Stimulated activated CD4-positive, alpha-beta T cell treated with anti-CD3 and anti-CD28 coated beads, Interleukin-1b, Interleukin-23, amount 100 ng/mL, for 1 hour (primary cell): ENCODE measurements around the gene ASF1A.

ENCODE experiments used
- DNase-seq, 2 donors: peaks; one replicate each; pipeline ENCODE4 v3.0.0-alpha.2; 2020; ENCODE audit warnings: low read depth in 2 of 2

Gene ASF1A

DNA sequence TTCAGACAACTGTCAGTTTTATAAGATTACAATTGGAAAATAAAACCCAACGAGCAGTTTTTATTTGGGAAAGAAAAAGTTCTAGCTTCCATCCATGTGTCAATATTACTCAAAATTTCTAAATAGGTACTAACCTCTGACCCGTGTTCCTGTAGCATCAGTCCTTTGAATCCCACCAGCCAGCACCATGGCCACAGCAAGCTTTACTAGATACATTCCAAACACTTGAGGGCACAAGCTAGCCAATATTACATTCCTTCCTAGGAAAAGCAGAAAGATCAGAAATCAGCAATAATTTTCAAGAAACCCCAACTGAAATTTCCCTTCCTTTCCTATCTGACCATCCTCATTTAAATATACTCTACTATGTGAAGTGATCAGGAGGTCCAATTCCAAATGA lies 19.2 kb downstream of the ASF1A start:
- no peak for DNase-seq

DNA sequence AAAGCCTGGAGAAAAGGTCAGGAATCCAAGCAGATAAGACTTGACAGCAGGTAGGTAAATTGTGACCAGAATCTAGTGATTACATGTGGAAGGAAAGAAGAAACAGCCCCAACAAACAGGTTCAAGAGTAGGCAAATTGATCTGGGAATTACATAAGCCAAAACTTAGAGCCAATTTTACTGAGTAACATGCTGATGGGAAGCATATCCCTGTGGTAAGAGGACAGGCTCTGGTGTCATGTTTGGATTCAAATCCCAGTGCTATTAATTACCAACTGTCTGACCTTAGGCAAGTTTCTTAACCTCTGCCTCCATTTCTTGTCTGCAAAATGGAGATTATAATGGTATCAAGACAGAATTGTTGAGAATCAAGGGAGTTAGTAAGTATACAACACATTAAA lies 20.6 kb downstream of the ASF1A start:
- DNase-seq = no peak

DNA sequence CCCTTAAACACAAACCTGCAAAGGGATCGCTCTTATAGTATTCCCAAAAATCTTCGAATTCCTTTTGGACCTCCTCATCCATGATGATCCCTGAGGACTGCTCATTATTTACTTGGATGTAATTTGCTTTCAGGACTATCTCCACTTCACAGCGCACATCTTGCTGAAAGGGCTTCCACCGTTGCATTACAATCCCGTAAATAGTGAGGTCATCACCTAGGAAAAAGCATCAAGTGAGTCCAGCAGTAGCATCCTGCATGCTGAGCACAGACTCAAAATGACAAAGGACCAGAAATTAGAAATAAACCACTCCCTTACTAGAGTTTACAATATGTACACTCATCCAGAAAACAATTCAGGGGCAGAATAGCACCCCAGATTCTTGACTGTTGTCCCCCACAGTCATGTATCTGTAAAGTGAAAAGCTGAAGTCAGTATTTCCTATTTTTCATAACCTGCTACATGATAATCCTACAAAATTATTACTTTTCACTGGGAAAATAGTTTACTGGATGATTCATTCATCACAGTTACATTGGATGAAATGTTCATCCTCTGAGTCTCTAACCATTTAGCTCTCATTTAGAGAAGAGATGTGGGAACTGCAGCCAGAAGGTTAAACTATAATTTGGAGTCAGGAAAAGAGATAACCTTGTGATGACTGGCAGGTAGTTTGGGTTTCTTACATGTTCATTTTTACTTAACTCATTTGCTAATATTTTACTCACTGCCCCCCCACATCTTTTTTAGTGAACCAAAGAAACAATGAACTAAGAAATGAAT lies 23.8 kb downstream of the ASF1A start:
- DNase-seq = no peak

DNA sequence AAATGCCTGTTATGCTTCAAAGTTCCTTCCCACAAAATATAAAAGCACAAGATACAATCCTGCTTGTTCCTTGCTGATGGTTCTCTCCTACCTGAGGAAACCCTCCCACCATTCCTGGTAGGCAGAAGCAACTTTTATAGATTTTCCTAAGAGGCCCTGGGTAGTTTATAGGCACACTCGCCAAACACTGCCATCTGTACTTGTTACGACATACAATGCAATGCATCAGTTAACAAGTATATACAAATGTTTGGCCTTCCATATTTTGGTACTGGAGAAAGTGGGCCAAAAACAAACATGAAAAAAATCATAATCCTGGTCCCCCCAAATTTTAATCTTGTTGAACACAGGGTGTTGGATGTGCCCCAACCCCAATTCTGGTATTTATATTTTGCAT lies 24.4 kb downstream of the ASF1A start:
- DNase-seq = no peak

DNA sequence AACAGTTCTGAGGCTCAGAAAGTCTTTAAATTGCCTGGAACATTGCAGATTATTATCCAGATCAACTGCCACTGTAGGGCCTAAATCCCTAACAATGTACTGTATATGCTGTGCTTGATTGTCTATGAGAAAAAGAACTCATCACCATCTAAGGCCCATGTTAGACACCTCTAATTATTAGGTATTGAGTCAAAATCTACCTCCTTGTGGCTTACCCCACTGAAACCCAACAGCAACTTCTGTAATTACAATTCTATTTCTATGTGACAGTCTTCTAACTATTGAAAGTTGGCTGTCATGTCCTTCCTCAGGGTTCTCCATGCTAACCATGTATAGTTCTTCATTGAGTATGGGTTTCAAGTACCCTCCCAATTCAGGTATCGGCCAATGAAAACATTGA lies 27.1 kb downstream of the ASF1A start:
- no peak for DNase-seq

DNA sequence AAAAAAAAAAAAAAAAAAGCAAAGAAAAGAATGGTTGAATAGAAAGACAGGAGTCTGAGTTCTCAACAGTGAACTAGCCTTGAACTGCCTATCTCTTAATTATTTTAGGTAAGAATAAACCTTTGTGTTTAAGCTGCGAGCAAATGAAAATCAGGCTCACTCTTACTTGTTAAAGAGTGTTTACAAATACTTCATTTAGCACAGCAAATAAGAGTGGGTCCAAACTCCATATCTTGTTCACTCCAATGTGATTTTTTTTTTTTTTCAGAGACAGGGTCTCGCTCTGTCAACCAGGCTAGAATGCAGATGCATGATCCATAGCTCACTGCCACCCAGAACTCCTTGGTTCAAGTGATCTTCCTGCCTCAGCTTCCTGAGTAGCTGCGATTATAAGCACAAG lies 29.1 kb downstream of the ASF1A start:
- no peak for DNase-seq

DNA sequence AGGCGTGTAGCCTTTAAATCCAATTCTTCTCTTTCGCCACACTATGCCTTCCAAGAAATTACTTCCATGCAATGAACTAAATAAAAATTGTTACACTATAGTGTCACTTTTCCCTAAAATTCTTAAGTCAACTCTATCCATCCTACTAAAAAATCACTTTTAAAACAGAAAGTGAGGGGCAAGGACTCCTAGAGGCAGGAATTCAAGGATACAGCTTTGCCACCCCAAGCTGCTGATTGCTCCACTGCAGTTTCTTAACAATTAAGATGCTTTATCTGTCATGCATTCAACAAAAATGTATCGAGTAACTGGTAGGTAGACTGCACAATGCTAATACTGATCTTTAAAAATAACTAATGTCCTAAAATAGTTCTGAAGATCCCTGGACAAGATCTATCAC lies 36.7 kb downstream of the ASF1A start:
- DNase-seq = no peak

DNA sequence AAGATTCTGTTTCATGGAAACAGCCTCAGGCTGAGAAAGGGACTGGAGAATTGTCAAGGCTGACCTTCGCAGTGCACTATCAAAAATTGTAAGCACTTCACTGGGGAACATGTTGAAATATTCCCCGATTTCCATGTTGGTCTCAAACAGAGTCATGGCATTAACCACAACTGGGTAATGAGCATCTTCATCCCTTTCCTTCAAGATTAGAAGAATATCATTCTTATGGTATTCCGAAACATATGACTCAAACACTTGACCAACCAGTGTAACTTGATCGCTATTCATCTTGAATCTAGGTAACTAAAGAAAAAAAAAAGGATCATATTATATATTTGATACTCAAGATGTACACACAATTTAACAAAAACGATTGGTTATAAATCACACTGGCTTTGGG lies 37.5 kb downstream of the ASF1A start:
- DNase-seq = no peak

DNA sequence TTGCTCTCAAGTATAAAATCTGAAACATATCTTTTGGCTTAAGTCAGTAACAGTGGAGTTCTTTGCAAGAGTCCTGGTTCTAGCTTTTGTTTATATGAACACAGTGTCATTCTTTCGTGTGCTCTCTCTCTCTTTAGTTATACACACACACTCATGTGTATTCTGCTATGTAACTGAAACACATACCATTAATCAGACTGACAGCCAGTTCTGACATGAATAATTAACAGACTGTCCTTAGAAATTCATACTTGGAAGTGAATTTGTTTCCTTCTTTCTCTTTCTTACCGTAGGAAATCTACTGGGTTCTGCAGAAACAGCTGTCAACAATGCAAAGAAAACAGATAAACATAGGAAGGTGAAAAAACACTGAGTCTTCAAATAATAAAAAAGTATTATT lies 38.5 kb downstream of the ASF1A start:
- DNase-seq = no peak

DNA sequence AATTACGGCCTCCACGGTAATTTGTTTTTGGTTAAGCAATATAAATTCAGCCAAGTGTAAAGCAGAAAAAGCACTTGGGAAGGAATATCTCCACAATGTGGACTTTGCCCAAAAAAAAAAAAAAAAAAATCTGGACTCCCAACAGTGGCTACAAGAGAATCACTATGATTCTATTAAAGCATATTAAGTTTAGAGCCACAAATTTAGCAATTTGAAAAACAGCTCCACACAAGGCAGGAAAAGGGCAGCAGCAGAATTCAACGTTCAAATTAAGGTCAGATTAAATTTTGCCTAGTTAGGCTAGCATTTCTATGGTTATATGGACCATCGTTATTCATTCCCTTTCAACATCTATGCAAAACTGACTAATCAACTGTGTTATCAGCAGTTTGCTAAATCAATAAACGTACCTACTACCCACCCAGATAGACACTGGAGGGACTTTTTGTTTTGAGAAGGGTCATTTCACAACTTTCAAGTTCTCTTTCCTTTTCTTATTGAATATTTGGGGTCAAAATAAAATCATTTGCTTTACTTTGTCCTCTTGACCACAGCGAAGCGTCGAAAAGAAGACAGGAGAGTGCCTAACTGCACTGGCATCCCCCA lies 40.0 kb downstream of the ASF1A start:
- DNase-seq = no peak

DNA sequence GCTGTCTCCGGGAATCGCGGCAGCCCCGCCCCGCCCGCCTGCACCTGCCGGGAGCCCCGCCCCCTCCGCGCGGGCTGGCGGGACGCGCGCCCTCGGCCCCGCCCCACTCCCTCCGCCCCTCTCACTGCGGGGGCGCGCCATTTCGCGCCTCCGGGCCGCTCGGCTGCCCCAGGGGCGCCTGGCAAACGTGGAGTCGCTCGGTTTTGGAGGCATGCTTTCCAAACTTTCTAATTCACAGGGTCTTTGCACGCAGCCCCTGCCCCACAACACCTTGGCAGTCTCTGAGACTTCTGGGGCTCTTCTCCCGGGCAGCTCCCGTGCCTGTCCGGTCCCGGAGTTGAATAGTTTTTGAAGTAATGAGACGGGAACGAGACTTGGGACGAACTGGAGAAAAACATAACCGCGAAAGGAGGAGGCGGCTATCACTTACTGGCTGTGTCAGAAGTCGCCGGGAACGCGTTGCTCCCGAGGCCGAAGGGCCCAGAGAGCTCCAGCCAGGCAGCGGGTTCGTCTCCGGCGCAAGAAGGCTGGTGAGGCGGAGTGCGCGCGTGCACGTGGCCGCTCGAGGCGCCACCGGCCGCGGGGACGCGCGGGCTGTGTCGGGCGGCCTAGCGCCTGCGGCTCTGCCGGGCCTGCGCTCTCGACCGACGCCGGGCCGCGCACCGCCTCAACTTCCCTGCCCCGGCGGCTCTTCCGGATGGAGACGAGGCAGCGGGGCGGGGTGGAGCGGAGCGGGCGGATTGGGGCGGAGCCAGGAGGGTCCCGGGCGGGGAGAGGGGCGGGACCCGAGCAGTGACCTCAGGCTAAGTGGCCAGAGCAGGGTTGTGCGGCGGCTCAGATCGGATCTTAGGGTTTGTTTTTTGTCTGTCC lies 40.7 kb downstream of the ASF1A start, which contains the start of gene MCM9:
MCM9 (minus strand) TSS at position 699 of the 870 bp plus-strand sequence. CDS start 3,436 bp downstream, outside the sequence.
- peak; percentile 63 to 81 for DNase-seq

DNA sequence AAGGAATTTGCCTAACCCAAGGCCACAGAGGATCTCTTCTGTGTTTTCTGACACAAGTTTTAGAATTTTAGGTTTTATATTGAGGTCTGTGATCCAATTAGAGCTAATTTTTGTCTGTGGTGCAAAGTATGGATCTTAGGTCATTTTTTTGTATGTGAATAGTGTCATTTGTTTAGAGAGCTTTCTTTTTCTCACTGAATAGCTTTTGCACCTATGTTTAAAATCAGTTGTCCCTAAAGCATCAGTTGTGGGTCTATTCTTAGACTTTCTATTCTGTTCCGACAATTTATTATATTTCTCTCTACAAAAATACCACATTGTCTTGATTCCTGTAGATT lies 41.3 kb downstream of the ASF1A start:
- no peak for DNase-seq

DNA sequence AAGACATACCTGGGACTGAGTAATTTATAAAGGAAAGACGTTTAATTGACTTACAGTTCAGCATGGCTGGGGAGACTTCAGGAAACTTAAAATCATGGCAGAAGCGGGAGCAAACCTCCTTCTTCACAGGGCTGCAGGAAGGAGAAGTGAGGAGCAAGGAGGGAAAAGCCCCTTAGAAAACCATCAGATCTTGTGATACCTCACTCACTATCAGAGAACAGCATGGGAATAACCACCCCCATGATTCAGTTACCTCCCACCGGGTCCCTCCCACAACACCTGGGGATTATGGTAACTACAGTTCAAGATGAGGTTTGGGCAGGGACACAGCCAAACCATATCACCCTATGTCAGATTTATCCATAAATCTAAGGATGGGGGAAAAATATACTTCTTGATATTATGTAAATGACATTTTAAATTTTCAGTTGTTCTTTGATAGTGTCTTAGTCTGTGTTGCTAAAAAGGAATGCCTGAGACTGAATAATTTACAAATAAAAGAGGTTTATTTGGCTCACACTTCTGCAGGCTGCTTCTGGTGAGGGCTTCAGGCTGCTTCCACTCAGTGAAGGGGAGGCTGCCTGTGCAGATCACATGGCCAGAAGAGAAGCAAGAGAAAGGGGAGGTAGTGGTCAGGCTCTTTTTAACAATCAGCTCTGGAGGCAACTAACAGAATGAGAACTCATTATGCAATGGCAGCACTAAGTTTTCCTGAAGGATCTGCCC lies 42.2 kb downstream of the ASF1A start:
- no peak for DNase-seq

DNA sequence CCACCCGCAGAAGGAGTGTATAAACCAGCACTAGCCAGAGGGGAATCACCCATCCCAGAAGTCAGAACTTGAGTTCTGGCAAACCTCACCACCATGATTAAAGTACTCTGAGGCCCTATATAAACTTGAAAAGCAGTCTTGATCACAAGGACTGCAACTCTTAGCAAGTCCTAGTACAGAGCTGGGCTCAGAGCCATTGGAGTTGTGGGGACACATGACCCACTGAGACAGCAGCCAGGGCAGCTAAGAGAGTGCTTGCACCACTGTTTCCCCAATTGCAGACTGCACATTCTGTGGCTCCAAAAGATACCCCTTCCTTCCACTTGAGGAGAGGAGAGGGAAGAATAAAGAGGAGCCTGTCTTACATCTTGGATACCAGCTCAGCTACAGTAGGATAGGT lies 45.7 kb downstream of the ASF1A start:
- no peak for DNase-seq

DNA sequence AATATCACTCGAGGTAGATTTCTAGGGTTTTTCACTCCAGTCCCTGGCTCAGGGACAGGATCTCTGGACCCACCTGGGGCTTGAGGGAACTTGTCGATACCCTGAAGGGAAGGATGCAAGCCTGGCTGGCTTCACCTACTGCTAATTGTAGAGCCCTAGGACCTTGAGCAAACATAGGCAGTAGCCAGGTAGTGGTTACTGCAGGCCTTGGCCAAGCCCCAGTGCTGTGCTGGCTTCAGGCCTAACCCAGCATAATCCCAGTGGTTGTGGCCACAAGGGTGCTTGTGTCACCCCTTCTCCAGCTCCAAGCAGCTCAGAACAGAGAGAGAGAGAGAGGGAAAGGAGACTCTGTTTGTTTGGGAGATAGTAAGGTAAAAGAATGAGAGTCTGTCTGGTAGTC lies 46.8 kb downstream of the ASF1A start:
- no peak for DNase-seq

DNA sequence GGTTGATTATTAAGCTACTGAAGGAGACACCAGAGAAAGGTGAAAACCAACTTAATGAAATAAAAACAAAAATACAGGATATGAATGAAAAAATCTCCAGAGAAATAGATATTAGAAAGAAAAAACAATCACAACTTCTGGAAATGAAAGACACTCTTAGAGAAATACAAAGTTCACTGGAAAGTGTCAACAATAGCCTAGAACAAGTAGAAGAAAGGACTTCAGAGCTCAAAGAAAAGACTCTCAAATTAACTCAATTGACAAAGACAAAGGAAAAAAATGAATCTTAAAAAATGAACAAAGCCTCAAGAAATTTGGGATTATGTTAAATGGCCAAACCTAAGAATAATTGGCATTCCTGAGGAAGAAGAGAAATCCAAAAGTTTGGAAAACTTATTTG lies 51.3 kb downstream of the ASF1A start:
- DNase-seq = no peak

DNA sequence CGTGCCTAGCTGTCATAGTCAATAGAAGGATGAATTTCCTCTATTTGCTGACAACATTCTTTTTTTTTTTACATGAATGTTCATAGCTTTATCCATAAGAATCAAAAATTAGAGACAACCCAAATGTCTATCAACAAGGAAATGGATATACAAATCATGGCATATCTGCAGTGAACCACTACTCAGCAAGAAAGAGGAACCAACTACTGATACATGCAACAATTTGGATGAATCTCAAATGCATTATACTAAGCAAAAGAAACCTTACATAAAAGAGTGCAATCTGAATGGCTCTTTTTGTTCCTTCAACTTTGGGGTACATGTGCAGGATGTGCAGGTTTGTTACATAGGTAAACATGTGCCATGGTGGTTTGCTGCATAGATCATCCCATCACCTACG lies 58.7 kb downstream of the ASF1A start:
- DNase-seq = no peak

DNA sequence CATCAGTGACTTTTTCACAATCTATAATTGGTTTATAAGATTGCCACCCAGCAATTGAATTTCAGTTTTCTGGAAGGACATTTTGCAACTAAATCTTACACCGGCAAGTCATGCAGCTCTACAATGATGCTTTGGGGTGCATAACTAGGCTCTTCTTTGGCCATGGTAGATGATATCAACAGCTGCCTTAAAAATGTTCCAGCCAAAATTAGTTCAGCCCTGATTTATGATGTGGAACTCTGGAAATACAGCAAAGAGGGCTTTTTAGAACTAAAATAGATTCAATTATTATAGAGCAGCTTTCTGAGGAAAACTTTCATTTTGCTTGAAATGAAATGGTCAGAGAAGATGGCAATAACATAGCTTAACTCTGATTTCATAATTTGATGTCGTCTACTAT lies 59.4 kb downstream of the ASF1A start:
- no peak for DNase-seq
